GM13976 (cell line): ENCODE results near the gene RELL1.

Experiments
- DNase-seq: peaks from one replicate; pipeline ENCODE4 v3.0.0; 2012; ENCODE audit warnings: low spot score
- in situ Hi-C: fragments of 300-500 bp; cut with MboI; formaldehyde crosslinking; loops from one replicate; pipeline ENCODE4 v1.12.0; 2022; ENCODE audit warnings: low sequenced_read_pairs, mixed read lengths, inconsistent platforms; ENCODE audit not compliant: unreplicated experiment
- TF ChIP-seq, protein P1 (sequence below): IDR thresholded peaks from 2 replicates; pipeline ENCODE4 v1.5.1; 2012; ENCODE audit warnings: borderline replicate concordance, mild to moderate bottlenecking; ENCODE audit not compliant: insufficient read depth; ENCODE audit errors: extremely low read depth, missing control alignments, control extremely low read depth

RELL1 gene

GRCh38 chr4:37639551-37640285, 46.5 kb downstream of the RELL1 start:
- in situ Hi-C loops: no loop called here
- DNase-seq: no peak
- TF ChIP-seq, protein P1, sequence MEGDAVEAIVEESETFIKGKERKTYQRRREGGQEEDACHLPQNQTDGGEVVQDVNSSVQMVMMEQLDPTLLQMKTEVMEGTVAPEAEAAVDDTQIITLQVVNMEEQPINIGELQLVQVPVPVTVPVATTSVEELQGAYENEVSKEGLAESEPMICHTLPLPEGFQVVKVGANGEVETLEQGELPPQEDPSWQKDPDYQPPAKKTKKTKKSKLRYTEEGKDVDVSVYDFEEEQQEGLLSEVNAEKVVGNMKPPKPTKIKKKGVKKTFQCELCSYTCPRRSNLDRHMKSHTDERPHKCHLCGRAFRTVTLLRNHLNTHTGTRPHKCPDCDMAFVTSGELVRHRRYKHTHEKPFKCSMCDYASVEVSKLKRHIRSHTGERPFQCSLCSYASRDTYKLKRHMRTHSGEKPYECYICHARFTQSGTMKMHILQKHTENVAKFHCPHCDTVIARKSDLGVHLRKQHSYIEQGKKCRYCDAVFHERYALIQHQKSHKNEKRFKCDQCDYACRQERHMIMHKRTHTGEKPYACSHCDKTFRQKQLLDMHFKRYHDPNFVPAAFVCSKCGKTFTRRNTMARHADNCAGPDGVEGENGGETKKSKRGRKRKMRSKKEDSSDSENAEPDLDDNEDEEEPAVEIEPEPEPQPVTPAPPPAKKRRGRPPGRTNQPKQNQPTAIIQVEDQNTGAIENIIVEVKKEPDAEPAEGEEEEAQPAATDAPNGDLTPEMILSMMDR: no peak

- in situ Hi-C loops: no loop called here
- no peak for DNase-seq
- TF ChIP-seq, protein P1: no peak
Observed at GRCh38 chr4:37635155-37635554, 51.0 kb downstream of the RELL1 start.

- in situ Hi-C loops: no loop called here
- peak; percentile 29 for DNase-seq
Observed at GRCh38 chr4:37634180-37634579, 52.0 kb downstream of the RELL1 start.

GRCh38 chr4:37632836-37633235, 53.3 kb downstream of the RELL1 start:
- TF ChIP-seq, protein P1: no peak
- in situ Hi-C loops: no loop called here
- DNase-seq: no peak

More at GRCh38 chr4:37634180-37634579, 52.0 kb downstream of the RELL1 start:
- TF ChIP-seq, protein P1: no peak

DNA sequence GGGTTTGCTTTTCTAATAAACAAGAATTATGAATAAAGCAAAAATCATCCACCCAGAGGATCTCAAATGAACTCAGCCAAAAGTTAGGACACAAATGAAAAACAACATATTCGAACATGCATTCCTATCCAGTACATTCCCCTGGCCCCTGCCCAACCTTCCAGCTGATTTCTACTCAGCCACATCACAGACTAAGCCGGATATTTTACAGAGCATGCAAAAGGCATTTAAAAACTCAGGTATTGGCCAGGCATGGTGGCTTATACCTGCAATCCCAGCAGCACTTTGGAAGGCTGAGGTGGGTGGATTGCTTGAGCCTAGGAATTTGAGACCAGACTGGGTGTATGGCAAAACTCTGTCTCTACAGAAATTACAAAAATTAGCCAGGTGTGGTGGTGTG, 54.6 kb downstream of the RELL1 start:
- in situ Hi-C loops: no loop called here
- TF ChIP-seq, protein P1: no peak
- no peak for DNase-seq

DNA sequence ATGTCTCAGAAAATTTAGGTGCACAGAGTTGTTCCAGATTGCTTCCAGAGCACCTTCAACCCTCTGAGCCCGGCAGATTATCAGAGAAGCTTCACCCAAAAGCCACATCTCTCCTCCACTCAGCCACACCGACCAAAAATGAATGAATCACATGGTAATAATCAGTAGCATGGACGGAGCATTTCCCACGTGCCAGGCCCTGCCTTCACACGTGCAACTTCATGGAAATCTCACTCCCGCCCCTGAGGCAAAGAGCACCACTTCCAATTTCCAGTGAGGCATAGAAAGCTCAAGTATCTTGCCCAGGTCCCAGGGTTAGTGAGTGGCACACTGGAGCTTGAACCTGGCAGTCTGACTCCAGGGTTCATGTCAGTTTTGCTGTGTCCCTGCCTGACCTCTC, 56.5 kb downstream of the RELL1 start:
- TF ChIP-seq, protein P1: no peak
- in situ Hi-C loops: no loop called here
- no peak for DNase-seq
